Panc1 (cell line): ENCODE data around the gene TMTC2. TPM values are rescaled to one million over a fixed set of nuclear protein-coding genes. Genes with fewer than 3 reads are reported as not detected.

ENCODE experiments used
- ATAC-seq: fragments of 200-7000 bp; cut with Tn5 transposase; 2 replicates; pipeline ENCODE4 v1.9.1; 2020; ENCODE audit warnings: mild to moderate bottlenecking, moderate library complexity
- BruUV-seq: library from RNA; stranded (reverse); fragments of 400-500 nt; replicated peaks from 2 replicates; lab custom pipeline; 2021; lab: Mats Ljungman, UMichigan
- CTCF ChIA-PET: fragments of 300-600 bp; sonication (Branson Sonifier 250); formaldehyde crosslinking; loops from one replicate; lab custom pipeline; 2022; ENCODE audit warnings: antibody characterized with exemption; lab: Charles Lee
- POLR2A ChIA-PET: fragments of 300-600 bp; sonication (Branson Sonifier 250); formaldehyde crosslinking; loops from one replicate; lab custom pipeline; 2022; ENCODE audit warnings: antibody characterized with exemption; lab: Charles Lee
- DNase-seq: peaks from one replicate; pipeline ENCODE4 v3.0.0-alpha.2; 2010; ENCODE audit warnings: low read depth, low spot score
- H3K27ac ChIP-seq: 2 replicates; pipeline ENCODE4 v1.5.1; 2011; ENCODE audit warnings: mild to moderate bottlenecking, low read length, inconsistent platforms
- H3K27me3 ChIP-seq: fragments of 200-500 bp; sonication (Bioruptor generic); 2 replicates; pipeline ENCODE4 v1.6.0; 2014; ENCODE audit warnings: low read length, inconsistent platforms; ENCODE audit not compliant: control insufficient read depth, insufficient read depth
- H3K36me3 ChIP-seq: fragments of 200-500 bp; sonication (Bioruptor generic); 2 replicates; pipeline ENCODE4 v1.5.1; 2014; ENCODE audit warnings: inconsistent platforms, mild to moderate bottlenecking, low read length, moderate library complexity; ENCODE audit not compliant: control insufficient read depth, insufficient read depth
- H3K4me1 ChIP-seq: 2 replicates; pipeline ENCODE4 v1.5.1; 2011; ENCODE audit warnings: inconsistent platforms, mild to moderate bottlenecking, low read length, moderate library complexity; ENCODE audit not compliant: control insufficient read depth, insufficient read depth
- H3K4me3 ChIP-seq, 2 experiments: 2 replicates each; pipeline ENCODE4 v1.5.1; 2011 to 2012; ENCODE audit warnings: low read depth in 2 of 2, low read length in 2 of 2, mild to moderate bottlenecking in 2 of 2, inconsistent platforms in 1 of 2, moderate library complexity in 1 of 2
- H3K9me3 ChIP-seq: fragments of 200-500 bp; sonication (Bioruptor generic); 2 replicates; pipeline ENCODE4 v1.5.1; 2014; ENCODE audit warnings: low read depth, mild to moderate bottlenecking, inconsistent platforms, low read length, moderate library complexity; ENCODE audit not compliant: control insufficient read depth, insufficient read depth
- CTCF ChIP-seq: fragments of 450-650 bp; IDR thresholded peaks from 2 replicates; pipeline ENCODE4 v1.5.1; 2017; ENCODE audit warnings: mild to moderate bottlenecking
- POLR2AphosphoS5 ChIP-seq: IDR thresholded peaks from 2 replicates; pipeline ENCODE4 v1.6.1; 2012; ENCODE audit warnings: mild to moderate bottlenecking, low read depth, low read length, moderate library complexity
- REST ChIP-seq, 2 experiments: IDR thresholded peaks; 2 replicates each; pipeline ENCODE4 v1.6.1; 2011 to 2012; ENCODE audit warnings: low read depth in 2 of 2, control low read depth in 1 of 2, low read length in 1 of 2, mild to moderate bottlenecking in 1 of 2, moderate library complexity in 1 of 2; ENCODE audit not compliant: insufficient read depth in 1 of 2
- SIN3A ChIP-seq: IDR thresholded peaks from 2 replicates; pipeline ENCODE4 v1.6.1; 2012; ENCODE audit warnings: low read depth, mild to moderate bottlenecking, low read length, moderate library complexity, borderline replicate concordance; ENCODE audit not compliant: insufficient read depth
- TCF7L2 ChIP-seq: IDR thresholded peaks from 2 replicates; pipeline ENCODE4 v1.6.1; 2011; ENCODE audit warnings: mild to moderate bottlenecking, low read depth, low read length, inconsistent platforms
- in situ Hi-C: cut with HindIII; loops from 2 replicates; pipeline ENCODE4 v1.10.0; 2016; ENCODE audit warnings: low sequenced_read_pairs, low pct_unique_long_range_greater_than_20kb
- intact Hi-C: fragments of 100-400 bp; cut with micrococcal nuclease; formaldehyde crosslinking; loops from one replicate; pipeline ENCODE4 v1.10.0; 2022; ENCODE audit not compliant: unreplicated experiment
- total RNA-seq: library from RNA; stranded (reverse); gene quantifications from one replicate; pipeline ENCODE4 v1.2.1, GENCODE V29; 2021; ENCODE audit not compliant: unreplicated experiment

TMTC2 gene
- total RNA-seq, 1 experiment from 2014 or later = 5.7 TPM

- no peak for ATAC-seq
- CTCF ChIA-PET = no interaction called here
Observed at GRCh38 chr12:83143950-83144349, 457.2 kb downstream of the TMTC2 start.

GRCh38 chr12:83145325-83145840 is 458.7 kb downstream of the TMTC2 start:
- intact Hi-C loops = no loop called here
- no peaks in the 10 kb centered on the region for H3K9me3 ChIP-seq
- no peak for TF ChIP-seq TCF7L2
- no peak for TF ChIP-seq SIN3A
- TF ChIP-seq CTCF = no peak
- TF ChIP-seq REST (IDR thresholded peaks at IDR 0.05; ENCODE audit: insufficient read depth in 1 of 2, low read depth in 2 of 2, low read length in 1 of 2) = no peak
- no peak for TF ChIP-seq POLR2AphosphoS5
- no peaks in the 10 kb centered on the region for H3K27me3 ChIP-seq
- no peaks in the 10 kb centered on the region for H3K36me3 ChIP-seq
- DNase-seq (no peak), ATAC-seq (no peak)
- in situ Hi-C loops = no loop called here
- POLR2A ChIA-PET = no interaction called here
- no peaks in the 10 kb centered on the region for H3K4me1 ChIP-seq
- CTCF ChIA-PET = no interaction called here
- BruUV-seq = no TSS peak
- H3K4me3 ChIP-seq = no peak overlapping the region
- H3K27ac ChIP-seq = no peak overlapping the region

More at GRCh38 chr12:83143950-83144349, 457.2 kb downstream of the TMTC2 start:
- Histone ChIP-seq H3K9me3 (no peaks in the 10 kb centered on the region), H3K4me1 (no peaks in the 10 kb centered on the region), H3K27me3 (no peaks in the 10 kb centered on the region), H3K27ac (no peak overlapping the region), H3K36me3 (no peaks in the 10 kb centered on the region), H3K4me3 (no peak overlapping the region)
- in situ Hi-C loops = no loop called here
- BruUV-seq = no TSS peak
- DNase-seq = no peak
- POLR2A ChIA-PET = no interaction called here
- intact Hi-C loops = no loop called here
- TF ChIP-seq REST (IDR thresholded peaks at IDR 0.05; ENCODE audit: insufficient read depth in 1 of 2, low read depth in 2 of 2, low read length in 1 of 2) (no peak), SIN3A (no peak), CTCF (no peak), TCF7L2 (no peak), POLR2AphosphoS5 (no peak)
